ENCODE results near the gene FHL3.
A peak's percentile ranks its signal among the peaks of the same experiment; 100 is the strongest.

FHL3 gene

GRCh38 chr1:38003261-38004250, 1.8 kb downstream of the FHL3 start:
- Histone ChIP-seq H3K36me3 (ENCODE audit: control insufficient read depth in 4 of 4, insufficient read depth in 4 of 4, low read length in 3 of 4) (peaks cover 0 to 13% (median 2%) of the 10 kb centered on the region in 4 experiments), H3K27ac (ENCODE audit: insufficient read depth in 1 of 2, low read depth in 1 of 2, low read length in 2 of 2, poor library complexity in 1 of 2, severe bottlenecking in 2 of 2) (peak overlapping the region; percentile 64 to 82), H3K9me3 (ENCODE audit: control extremely low read depth in 1 of 5, control insufficient read depth in 4 of 5, insufficient read depth in 2 of 5, low read depth in 1 of 5, low read length in 4 of 5) (no peaks in the 10 kb centered on the region), H3K4me1 (ENCODE audit: control extremely low read depth in 1 of 4, control insufficient read depth in 4 of 4, insufficient read depth in 4 of 4, low read length in 3 of 4) (peaks cover 4 to 73% (median 68%) of the 10 kb centered on the region in 4 experiments), H3K27me3 (replicated peaks in 2 of 5; ENCODE audit: control insufficient read depth in 4 of 5, insufficient read depth in 5 of 5, low read length in 4 of 5) (no peaks in the 10 kb centered on the region), H3K4me3 (ENCODE audit: control insufficient read depth in 1 of 7, extremely low read depth in 1 of 7, insufficient read depth in 4 of 7, low read depth in 2 of 7, low read length in 6 of 7) (peak overlapping the region in 6 of 7 experiments; percentile 28 to 82 (median 75))
- POLR2A ChIA-PET = interaction anchor here (0.7 to 1.3 kb wide), 2 partner anchors 8 to 14 kb away, joined by 3 to 6 read pairs; partner anchors contain the start of gene SF3A3
- DNase-seq = no peak
- CTCF ChIA-PET = interaction anchor here (0.6 to 16.5 kb wide), 2 partner anchors 15 to 834 kb away, joined by 3 to 445 read pairs; partner anchors contain the start of gene UTP11
- WGBS (ENCODE audit: insufficient coverage) = 82% methylated on average over 6 of the region's 8 CpGs

GRCh38 chr1:38000529-38001455, 4.5 kb downstream of the FHL3 start:
- POLR2A ChIA-PET = interaction anchor here (1.0 to 3.8 kb wide), 4 partner anchors 9 to 18 kb away, joined by 3 to 17 read pairs (median 9); partner anchors contain the start of gene UTP11
- peak overlapping the region in 5 of 7 experiments; percentile 12 to 56 (median 44) for H3K4me3 ChIP-seq (ENCODE audit: control insufficient read depth in 1 of 7, extremely low read depth in 1 of 7, insufficient read depth in 4 of 7, low read depth in 2 of 7, low read length in 6 of 7)
- no peaks in the 10 kb centered on the region for H3K27me3 ChIP-seq (replicated peaks in 2 of 5; ENCODE audit: control insufficient read depth in 4 of 5, insufficient read depth in 5 of 5, low read length in 4 of 5)
- DNase-seq = peak in 2 of 3 donors; percentile 78 to 85
- 33% methylated on average over 9 of the region's 13 CpGs for WGBS (ENCODE audit: insufficient coverage)
- H3K36me3 ChIP-seq (ENCODE audit: control insufficient read depth in 4 of 4, insufficient read depth in 4 of 4, low read length in 3 of 4) = peaks cover 0 to 38% (median 15%) of the 10 kb centered on the region in 4 experiments
- peak overlapping the region; percentile 90 to 95 for H3K27ac ChIP-seq (ENCODE audit: insufficient read depth in 1 of 2, low read depth in 1 of 2, low read length in 2 of 2, poor library complexity in 1 of 2, severe bottlenecking in 2 of 2)
- CTCF ChIA-PET = interaction anchor here (1.6 to 16.5 kb wide), 3 partner anchors 9 to 18 kb away, joined by 4 to 445 read pairs (median 19); partner anchors contain the start of gene UTP11
- H3K4me1 ChIP-seq (ENCODE audit: control extremely low read depth in 1 of 4, control insufficient read depth in 4 of 4, insufficient read depth in 4 of 4, low read length in 3 of 4) = peaks cover 8 to 90% (median 88%) of the 10 kb centered on the region in 4 experiments
- H3K9me3 ChIP-seq (ENCODE audit: control extremely low read depth in 1 of 5, control insufficient read depth in 4 of 5, insufficient read depth in 2 of 5, low read depth in 1 of 5, low read length in 4 of 5) = no peaks in the 10 kb centered on the region

- Histone ChIP-seq H3K36me3 (ENCODE audit: control insufficient read depth in 4 of 4, insufficient read depth in 4 of 4, low read length in 3 of 4) (peaks cover 0 to 43% (median 18%) of the 10 kb centered on the region in 4 experiments), H3K4me1 (ENCODE audit: control extremely low read depth in 1 of 4, control insufficient read depth in 4 of 4, insufficient read depth in 4 of 4, low read length in 3 of 4) (peaks cover 10 to 93% (median 90%) of the 10 kb centered on the region in 4 experiments), H3K9me3 (ENCODE audit: control extremely low read depth in 1 of 5, control insufficient read depth in 4 of 5, insufficient read depth in 2 of 5, low read depth in 1 of 5, low read length in 4 of 5) (no peaks in the 10 kb centered on the region), H3K27ac (ENCODE audit: insufficient read depth in 1 of 2, low read depth in 1 of 2, low read length in 2 of 2, poor library complexity in 1 of 2, severe bottlenecking in 2 of 2) (peak overlapping the region; percentile 90 to 95), H3K4me3 (ENCODE audit: control insufficient read depth in 1 of 7, extremely low read depth in 1 of 7, insufficient read depth in 4 of 7, low read depth in 2 of 7, low read length in 6 of 7) (peak overlapping the region in 4 of 7 experiments; percentile 22 to 56 (median 41)), H3K27me3 (replicated peaks in 2 of 5; ENCODE audit: control insufficient read depth in 4 of 5, insufficient read depth in 5 of 5, low read length in 4 of 5) (no peaks in the 10 kb centered on the region)
- WGBS (ENCODE audit: insufficient coverage) = 0% methylated on average over 1 of the region's 2 CpGs
- CTCF ChIA-PET = interaction anchor here (1.6 to 16.5 kb wide), 3 partner anchors 8 to 19 kb away, joined by 4 to 445 read pairs (median 19); partner anchors contain the start of gene UTP11
- no peak for DNase-seq
- POLR2A ChIA-PET = interaction anchor here (1.0 to 3.8 kb wide), 4 partner anchors 9 to 19 kb away, joined by 3 to 17 read pairs (median 9); partner anchors contain the start of gene UTP11
Observed at GRCh38 chr1:38000233-38000528, 5.1 kb downstream of the FHL3 start.

- peak overlapping the region; percentile 90 to 95 for H3K27ac ChIP-seq (ENCODE audit: insufficient read depth in 1 of 2, low read depth in 1 of 2, low read length in 2 of 2, poor library complexity in 1 of 2, severe bottlenecking in 2 of 2)
- peak; percentile 80 to 90 (median 85) for DNase-seq
- H3K4me1 ChIP-seq (ENCODE audit: control extremely low read depth in 1 of 4, control insufficient read depth in 4 of 4, insufficient read depth in 4 of 4, low read length in 3 of 4) = peaks cover 13 to 97% (median 94%) of the 10 kb centered on the region in 4 experiments
- H3K36me3 ChIP-seq (ENCODE audit: control insufficient read depth in 4 of 4, insufficient read depth in 4 of 4, low read length in 3 of 4) = peaks cover 0 to 48% (median 20%) of the 10 kb centered on the region in 4 experiments
- POLR2A ChIA-PET = interaction anchor here (1.0 to 3.8 kb wide), 3 partner anchors 10 to 19 kb away, joined by 3 to 17 read pairs (median 15); partner anchors contain the start of gene UTP11
- CTCF ChIA-PET = interaction anchor here (1.2 to 16.5 kb wide), 4 partner anchors 8 to 19 kb away, joined by 3 to 445 read pairs (median 12); partner anchors contain the start of gene UTP11
- peak overlapping the region in 5 of 7 experiments; percentile 22 to 56 (median 36) for H3K4me3 ChIP-seq (ENCODE audit: control insufficient read depth in 1 of 7, extremely low read depth in 1 of 7, insufficient read depth in 4 of 7, low read depth in 2 of 7, low read length in 6 of 7)
- no peaks in the 10 kb centered on the region for H3K27me3 ChIP-seq (replicated peaks in 2 of 5; ENCODE audit: control insufficient read depth in 4 of 5, insufficient read depth in 5 of 5, low read length in 4 of 5)
- no peaks in the 10 kb centered on the region for H3K9me3 ChIP-seq (ENCODE audit: control extremely low read depth in 1 of 5, control insufficient read depth in 4 of 5, insufficient read depth in 2 of 5, low read depth in 1 of 5, low read length in 4 of 5)
- 0% methylated on average over 7 of the region's 9 CpGs for WGBS (ENCODE audit: insufficient coverage)
Observed at GRCh38 chr1:37999430-38000232, 5.7 kb downstream of the FHL3 start.

GRCh38 chr1:37998913-37999429, 6.3 kb downstream of the FHL3 start:
- no peaks in the 10 kb centered on the region for H3K27me3 ChIP-seq (replicated peaks in 2 of 5; ENCODE audit: control insufficient read depth in 4 of 5, insufficient read depth in 5 of 5, low read length in 4 of 5)
- H3K4me3 ChIP-seq (ENCODE audit: control insufficient read depth in 1 of 7, extremely low read depth in 1 of 7, insufficient read depth in 4 of 7, low read depth in 2 of 7, low read length in 6 of 7) = peak overlapping the region in 3 of 7 experiments; percentile 22 to 56 (median 46)
- DNase-seq = no peak
- peaks cover 13 to 90% (median 88%) of the 10 kb centered on the region in 4 experiments for H3K4me1 ChIP-seq (ENCODE audit: control extremely low read depth in 1 of 4, control insufficient read depth in 4 of 4, insufficient read depth in 4 of 4, low read length in 3 of 4)
- no peaks in the 10 kb centered on the region for H3K9me3 ChIP-seq (ENCODE audit: control extremely low read depth in 1 of 5, control insufficient read depth in 4 of 5, insufficient read depth in 2 of 5, low read depth in 1 of 5, low read length in 4 of 5)
- WGBS (ENCODE audit: insufficient coverage) = 66% methylated on average over 16 of the region's 16 CpGs
- CTCF ChIA-PET = interaction anchor here (1.2 to 16.5 kb wide), 2 partner anchors 8 to 20 kb away, joined by 3 to 445 read pairs; partner anchors contain the start of gene UTP11
- H3K27ac ChIP-seq (ENCODE audit: insufficient read depth in 1 of 2, low read depth in 1 of 2, low read length in 2 of 2, poor library complexity in 1 of 2, severe bottlenecking in 2 of 2) = peak overlapping the region; percentile 90 to 95
- peaks cover 0 to 49% (median 21%) of the 10 kb centered on the region in 4 experiments for H3K36me3 ChIP-seq (ENCODE audit: control insufficient read depth in 4 of 4, insufficient read depth in 4 of 4, low read length in 3 of 4)
- POLR2A ChIA-PET = interaction anchor here (3.8 kb wide), 1 partner anchor 10 kb away, joined by 15 read pairs; no protein-coding TSS in a partner anchor
